Gastroesophageal sphincter (tissue), 4 donors: Measurements from ENCODE around the gene NDUFA3. TPM values are rescaled to one million over a fixed set of nuclear protein-coding genes. Genes with fewer than 3 reads are reported as not detected.

Source experiments
- ATAC-seq: fragments of 150-250 bp; one replicate; pipeline ENCODE4 v1.9.1; 2016; ENCODE audit warnings: mild to moderate bottlenecking, moderate library complexity
- H3K27ac ChIP-seq, 4 donors: fragments of 200-600 bp; sonication (generic) in 3 of 4; 1 replicate in 3 of 4; 2 replicates in 1 of 4; pipeline ENCODE4 v1.5.1; 2016 to 2019
- H3K27me3 ChIP-seq: fragments of 200-600 bp; sonication (generic); one replicate; pipeline ENCODE4 v1.5.1; 2019
- H3K36me3 ChIP-seq, 2 donors: fragments of 200-600 bp; sonication (generic); one replicate each; pipeline ENCODE4 v1.5.1; 2019; ENCODE audit warnings: control low read depth in 1 of 2
- H3K4me1 ChIP-seq, 3 donors: fragments of 200-600 bp; sonication (generic); 1 replicate in 2 of 3; 2 replicates in 1 of 3; pipeline ENCODE4 v1.5.1; 2016 to 2019; ENCODE audit warnings: control low read depth in 2 of 3
- H3K4me3 ChIP-seq, 2 donors: fragments of 200-600 bp; sonication (generic); one replicate each; pipeline ENCODE4 v1.5.1; 2019; ENCODE audit warnings: mild to moderate bottlenecking in 1 of 2, moderate library complexity in 1 of 2
- H3K9me3 ChIP-seq, 3 donors: fragments of 200-600 bp; sonication (generic); one replicate each; pipeline ENCODE4 v1.5.1; 2017 to 2019; ENCODE audit warnings: control low read depth in 2 of 3
- CTCF ChIP-seq, 4 experiments: fragments of 200-600 bp in 2 of 4; fragments of 450-650 bp in 2 of 4; sonication (generic) in 1 of 4; IDR thresholded peaks; one replicate each; pipeline ENCODE4 v1.5.1; 2017 to 2019; ENCODE audit warnings: antibody characterized with exemption in 4 of 4, mild to moderate bottlenecking in 2 of 4, moderate library complexity in 2 of 4
- EP300 ChIP-seq: sonication (generic); formaldehyde crosslinking; IDR thresholded peaks from one replicate; pipeline ENCODE4 v1.6.1; 2017; ENCODE audit warnings: antibody characterized with exemption, mild to moderate bottlenecking
- POLR2A ChIP-seq, 2 donors: fragments of 450-650 bp; IDR thresholded peaks; one replicate each; pipeline ENCODE4 v1.6.1; 2017; ENCODE audit warnings: antibody characterized with exemption in 2 of 2, mild to moderate bottlenecking in 2 of 2, moderate library complexity in 1 of 2
- POLR2AphosphoS5 ChIP-seq: sonication (generic); formaldehyde crosslinking; IDR thresholded peaks from one replicate; pipeline ENCODE4 v1.6.1; 2017; ENCODE audit warnings: antibody characterized with exemption
- WGBS, 2 donors: methylation state at CpG; one replicate each; pipeline ENCODE4 v1.1.5; 2018; ENCODE audit warnings: low coverage in 1 of 2; 5-methylcytosine and 5-hydroxymethylcytosine counted together
- total RNA-seq, 4 donors: library from RNA; depleted of rRNA; stranded (reverse); fragments of >200 nt; gene quantifications; one replicate each; pipeline ENCODE4 v1.1.0, GENCODE V29; 2016

The NDUFA3 gene
- total RNA-seq, 4 donors from 2014 or later, result 14.2 to 37.7 (median 21.5) TPM

GRCh38 chr19:54100561-54100960 is 2.1 kb upstream of the NDUFA3 start, which contains the start of gene OSCAR:
Gene OSCAR, minus strand, starts transcription at chr19:54100803. Its CDS starts 11 bp downstream, at chr19:54100792.
- WGBS, 2 donors, result 18 to 33% methylated on average over 1 to 3 of the region's 5 CpGs
- Histone ChIP-seq H3K27ac (no peak within 1 kb of the TSS), H3K9me3 (no peaks in the 10 kb centered on the region), H3K36me3 (peaks cover 0 to 5% of the 10 kb centered on the region in 2 donors), H3K27me3 (peaks cover under 1% of the 10 kb centered on the region), H3K4me1 (peaks cover 0 to 41% (median 11%) of the 10 kb centered on the region in 3 donors), H3K4me3 (no peak within 1 kb of the TSS)
- ATAC-seq, result no peak
- TF ChIP-seq POLR2AphosphoS5 (no peak), EP300 (no peak), CTCF (IDR thresholded peaks at IDR 0.05) (no peak), POLR2A (IDR thresholded peaks at IDR 0.05) (no peak)

- no peak for TF ChIP-seq POLR2AphosphoS5
- TF ChIP-seq CTCF (IDR thresholded peaks at IDR 0.05), result no peak
- TF ChIP-seq POLR2A (IDR thresholded peaks at IDR 0.05), result no peak
- TF ChIP-seq EP300, result no peak
- no peak for ATAC-seq
- Histone ChIP-seq H3K9me3 (no peaks in the 10 kb centered on the region), H3K4me3 (no peak overlapping the region), H3K4me1 (peaks cover 0 to 25% (median 8%) of the 10 kb centered on the region in 3 donors), H3K27ac (no peak overlapping the region), H3K27me3 (no peaks in the 10 kb centered on the region), H3K36me3 (peaks cover 0 to 51% of the 10 kb centered on the region in 2 donors)
- WGBS, 2 donors, result 81 to 92% methylated on average over 3 to 11 of the region's 11 CpGs
Observed at GRCh38 chr19:54104998-54105715, 2.5 kb downstream of the NDUFA3 start.

- no peak for TF ChIP-seq POLR2A (IDR thresholded peaks at IDR 0.05)
- no peak for TF ChIP-seq CTCF (IDR thresholded peaks at IDR 0.05)
- WGBS, 2 donors, result 87 to 93% methylated on average over 5 of the region's 10 CpGs
- ATAC-seq, result no peak
- Histone ChIP-seq H3K4me3 (no peak overlapping the region), H3K27ac (no peak overlapping the region), H3K4me1 (peaks cover 0 to 25% (median 8%) of the 10 kb centered on the region in 3 donors), H3K9me3 (no peaks in the 10 kb centered on the region), H3K36me3 (peaks cover 0 to 57% of the 10 kb centered on the region in 2 donors), H3K27me3 (no peaks in the 10 kb centered on the region)
Observed at GRCh38 chr19:54105796-54106195, 3.1 kb downstream of the NDUFA3 start.

- Histone ChIP-seq H3K27ac (no peak overlapping the region), H3K4me1 (peaks cover 0 to 25% (median 8%) of the 10 kb centered on the region in 3 donors), H3K36me3 (peaks cover 0 to 66% of the 10 kb centered on the region in 2 donors), H3K27me3 (no peaks in the 10 kb centered on the region), H3K9me3 (no peaks in the 10 kb centered on the region), H3K4me3 (no peak overlapping the region)
- ATAC-seq, result no peak
- 59 to 83% methylated on average over 3 of the region's 15 CpGs for WGBS, 2 donors
- TF ChIP-seq POLR2A (IDR thresholded peaks at IDR 0.05), result no peak
- TF ChIP-seq POLR2AphosphoS5, result no peak
- TF ChIP-seq EP300, result no peak
- TF ChIP-seq CTCF (IDR thresholded peaks at IDR 0.05), result no peak
Observed at GRCh38 chr19:54106716-54107115, 4.1 kb downstream of the NDUFA3 start.

- peaks cover 0 to 74% of the 10 kb centered on the region in 2 donors for H3K36me3 ChIP-seq
Observed at GRCh38 chr19:54107876-54108490, 5.3 kb downstream of the NDUFA3 start.

More at GRCh38 chr19:54107876-54108490, 5.3 kb downstream of the NDUFA3 start:
- no peaks in the 10 kb centered on the region for H3K9me3 ChIP-seq
- no peak for ATAC-seq
- peaks cover 0 to 18% (median 4%) of the 10 kb centered on the region in 3 donors for H3K4me1 ChIP-seq
- H3K27ac ChIP-seq, result no peak overlapping the region
- WGBS, 2 donors, result 69 to 75% methylated on average over 7 to 9 of the region's 21 CpGs
- no peak for TF ChIP-seq POLR2AphosphoS5
- no peak for TF ChIP-seq POLR2A (IDR thresholded peaks at IDR 0.05)
- TF ChIP-seq CTCF (IDR thresholded peaks at IDR 0.05), result no peak
- no peak for TF ChIP-seq EP300
- no peaks in the 10 kb centered on the region for H3K27me3 ChIP-seq
- H3K4me3 ChIP-seq, result no peak overlapping the region
